GM19468 (cell line): ENCODE measurements around the gene GPR78.
"Not testable (repeated sequence)": the region's sequence is repeated elsewhere in the genome, so short reads cannot be mapped to it uniquely, and the experiment has no call there.

Experiments used
- ATAC-seq: cut with Tn5 transposase; IDR thresholded peaks from one replicate; pipeline ENCODE4 v1.9.1; 2021; ENCODE audit warnings: mild to moderate bottlenecking, moderate library complexity, moderate number of reproducible peaks; ENCODE audit not compliant: unreplicated experiment; ENCODE audit errors: extremely low read depth

GPR78 gene

DNA sequence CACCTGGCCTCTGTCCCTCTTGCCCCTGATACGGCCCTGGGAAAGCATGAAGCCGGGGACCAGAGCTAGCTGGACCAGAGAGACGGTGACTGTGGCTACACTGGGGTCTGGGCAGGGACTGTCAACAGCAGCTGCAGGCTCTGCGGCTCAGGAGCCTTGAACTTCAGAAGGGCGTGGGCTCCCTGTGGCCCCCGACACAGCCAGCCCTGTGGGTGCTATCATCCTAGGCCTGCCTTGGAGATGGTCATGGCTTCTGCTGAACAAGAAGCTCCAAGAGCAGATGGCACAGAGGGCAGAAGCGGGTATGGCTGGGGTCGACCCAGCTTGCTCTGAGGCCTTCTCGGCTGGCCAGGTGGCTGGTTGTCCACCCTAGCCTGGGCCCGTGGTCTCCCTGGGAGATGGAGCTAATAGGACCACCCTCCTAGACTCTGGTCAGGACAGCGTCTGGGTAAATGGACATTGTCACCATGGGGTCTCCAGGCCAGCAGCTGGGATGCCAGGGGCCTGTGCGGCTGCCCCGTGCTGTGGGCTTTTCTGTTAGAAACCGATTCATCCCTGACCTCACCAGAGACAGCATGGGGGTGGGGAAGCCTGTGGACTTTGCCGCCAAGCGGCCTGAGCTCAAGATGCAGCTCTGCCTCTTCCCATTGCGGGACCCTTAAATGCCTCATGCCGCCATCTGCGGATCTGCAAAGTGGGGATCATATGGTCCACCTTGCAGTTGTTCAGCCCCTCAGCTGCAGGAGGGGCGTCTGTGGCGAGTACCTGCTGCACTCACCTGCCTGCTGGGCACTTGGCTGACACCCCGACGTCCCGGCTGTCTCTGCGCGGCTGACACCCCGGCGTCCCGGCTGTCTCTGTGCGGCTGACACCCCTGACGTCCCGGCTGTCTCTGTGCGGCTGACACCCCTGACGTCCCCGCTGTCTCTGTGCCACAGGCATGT lies 33.5 kb downstream of the GPR78 start:
- ATAC-seq = no peak

DNA sequence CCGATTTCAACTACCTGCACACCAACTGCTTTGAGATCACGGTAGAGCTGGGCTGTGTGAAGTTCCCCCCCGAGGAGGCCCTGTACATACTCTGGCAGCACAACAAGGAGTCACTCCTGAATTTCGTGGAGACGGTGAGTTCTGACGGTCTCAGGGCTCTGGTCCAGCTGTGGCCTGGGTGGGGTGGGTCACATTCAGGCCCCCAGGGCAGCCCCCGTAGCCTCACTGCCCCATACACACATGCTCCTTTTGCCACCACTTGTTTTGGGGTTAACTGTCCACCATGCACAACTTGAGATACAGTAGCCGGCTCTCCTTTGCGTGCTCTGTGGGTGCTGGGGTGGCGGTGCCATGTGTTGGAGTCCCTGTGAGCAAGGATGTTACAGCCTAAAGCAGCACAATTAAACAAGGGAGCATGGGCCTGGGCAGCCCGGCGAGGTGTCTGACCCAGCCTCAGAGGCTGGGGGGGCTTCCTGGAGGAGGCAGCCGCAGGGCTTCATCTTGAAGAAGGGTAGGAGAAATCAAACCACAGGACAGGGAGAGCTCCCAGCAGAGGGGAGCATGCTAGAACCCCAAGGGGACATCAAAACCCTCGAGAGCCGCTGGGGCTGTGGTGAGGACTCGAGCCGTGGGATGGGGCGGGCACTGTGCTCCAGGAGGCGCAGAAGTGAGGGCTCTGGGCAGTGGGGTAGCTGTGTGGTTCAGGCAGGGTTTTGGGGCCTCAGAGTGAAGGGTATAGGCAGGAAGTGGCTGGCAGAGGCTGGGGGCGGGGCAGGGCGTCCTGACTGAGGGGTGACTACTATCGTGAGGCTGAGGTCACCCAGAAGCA lies 34.4 kb downstream of the GPR78 start:
- ATAC-seq = no peak

DNA sequence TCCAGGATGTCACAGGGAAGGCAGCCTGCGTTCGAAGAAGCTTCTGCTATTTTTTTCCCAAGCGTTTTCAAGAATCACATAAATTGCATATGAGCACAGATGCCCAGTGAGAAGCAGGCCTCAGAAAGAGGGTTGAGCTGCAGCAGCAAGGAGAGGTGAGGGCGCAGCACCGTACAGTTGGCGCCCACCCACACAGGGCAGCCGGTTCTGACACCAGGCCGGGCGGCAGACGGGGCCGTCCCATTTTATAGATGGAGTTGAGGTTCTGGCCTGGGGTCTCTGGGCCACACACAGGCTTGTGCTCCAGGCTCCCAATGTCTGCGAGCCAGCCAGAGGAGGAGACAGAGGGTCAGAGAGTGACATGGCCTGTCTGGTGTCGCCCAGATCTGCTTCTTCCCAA lies 35.2 kb downstream of the GPR78 start:
- ATAC-seq = no peak

DNA sequence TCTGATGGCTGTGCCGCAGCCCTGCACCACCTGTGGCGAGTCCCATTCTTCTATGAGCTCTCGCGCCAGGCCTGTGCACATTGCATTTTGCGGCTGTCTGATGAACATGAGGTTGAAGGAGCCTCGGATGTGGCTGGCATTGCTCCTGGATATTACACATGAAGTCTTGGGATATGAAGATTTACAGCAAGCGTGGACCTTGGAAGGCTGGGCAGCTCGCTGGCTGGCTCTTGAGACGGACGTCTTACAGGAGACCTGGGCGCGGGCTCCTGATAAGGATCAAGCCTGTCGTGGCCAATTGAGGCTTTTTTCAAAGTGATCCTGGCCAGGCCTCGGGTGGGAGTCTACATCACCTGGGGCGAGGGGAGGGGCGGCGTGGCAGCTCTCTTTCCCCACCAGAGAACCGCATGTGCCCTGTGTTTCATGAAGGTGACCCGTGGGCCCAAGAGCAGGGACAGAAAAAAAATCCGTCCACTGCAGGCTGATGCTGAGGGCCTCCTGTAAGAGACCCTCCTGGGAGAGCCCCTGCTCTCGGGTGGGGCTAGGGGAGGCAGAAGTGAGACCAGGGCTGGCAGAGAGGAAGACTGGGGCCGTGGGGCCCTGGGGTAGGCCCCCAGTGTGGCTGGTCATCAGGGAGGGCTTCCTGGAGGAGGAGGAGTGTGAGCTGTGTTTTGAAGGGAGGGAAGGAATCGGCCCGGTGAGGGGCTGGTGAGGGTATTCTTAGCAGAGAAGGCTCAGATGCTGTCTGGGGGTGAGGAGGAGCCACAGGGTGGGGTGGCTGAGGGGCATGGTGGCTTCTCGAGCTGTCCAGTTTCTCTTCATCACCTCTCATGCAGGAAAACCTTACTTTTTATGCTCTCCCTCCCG lies 36.0 kb downstream of the GPR78 start:
- no peak for ATAC-seq

DNA sequence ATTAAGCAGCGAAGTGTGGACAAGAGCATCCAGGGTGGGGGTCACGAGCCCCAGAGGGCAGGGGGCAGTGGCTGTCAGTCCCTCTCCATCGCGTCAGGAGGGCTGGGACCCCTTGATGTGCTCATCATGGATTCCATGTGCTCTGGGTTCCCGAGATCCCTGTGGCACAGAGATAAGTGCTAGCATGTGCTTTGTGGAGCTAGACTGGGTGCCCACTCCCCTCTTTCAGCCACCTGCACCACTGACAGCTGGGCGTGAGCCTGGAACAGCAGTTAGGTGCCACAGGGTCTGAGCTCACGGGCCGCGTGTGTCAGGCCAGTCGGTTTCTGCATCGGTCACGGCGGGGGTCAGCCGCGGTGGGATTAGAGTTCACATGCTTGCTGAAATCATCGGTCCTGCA lies 36.6 kb downstream of the GPR78 start:
- ATAC-seq = no peak

DNA sequence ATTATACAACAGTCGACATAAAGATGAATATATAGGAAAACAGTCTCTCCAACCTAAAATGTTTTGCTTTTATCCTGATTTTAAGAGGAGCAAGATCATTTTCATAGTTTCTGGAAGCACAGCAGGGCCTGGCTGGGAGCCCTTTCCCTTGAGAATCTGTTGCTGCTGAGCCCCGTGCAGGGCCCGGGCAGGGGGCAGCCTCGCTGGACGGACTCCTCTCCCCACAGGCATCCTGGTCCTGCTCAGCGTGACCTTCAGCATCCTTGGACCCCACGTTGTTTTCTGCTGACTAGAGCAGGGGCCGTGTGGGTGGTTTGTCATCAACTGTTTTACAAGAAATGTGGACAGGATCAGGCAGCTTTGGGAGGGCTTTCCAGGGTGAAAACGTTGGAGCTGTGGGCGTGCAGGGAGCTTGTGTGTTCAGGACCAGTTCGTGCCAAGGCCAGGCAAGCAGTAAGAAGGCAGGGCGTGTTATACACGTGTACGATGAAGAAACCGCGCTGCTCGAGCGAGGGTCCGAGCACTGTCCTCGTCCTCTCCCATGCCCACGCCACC lies 37.4 kb downstream of the GPR78 start:
- no peak for ATAC-seq

DNA sequence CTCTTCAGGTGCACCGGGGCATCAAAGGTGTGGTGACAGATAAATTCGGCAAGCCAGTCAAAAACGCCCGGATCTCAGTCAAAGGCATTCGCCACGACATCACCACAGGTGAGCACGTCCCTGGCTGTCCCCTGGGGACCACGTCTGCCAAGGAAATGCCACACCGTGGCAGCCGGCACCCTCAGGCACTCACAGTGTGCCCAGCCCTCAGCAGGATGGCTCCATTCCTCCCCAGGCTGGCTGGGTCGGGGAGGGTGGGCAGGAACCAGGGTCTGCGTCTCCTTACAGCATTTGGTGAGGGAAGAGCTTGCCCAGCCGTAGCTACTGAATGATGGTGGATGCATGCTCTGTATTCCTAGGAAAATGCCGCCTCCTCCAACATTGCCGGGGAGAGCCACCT lies 38.2 kb downstream of the GPR78 start:
- no peak for ATAC-seq

DNA sequence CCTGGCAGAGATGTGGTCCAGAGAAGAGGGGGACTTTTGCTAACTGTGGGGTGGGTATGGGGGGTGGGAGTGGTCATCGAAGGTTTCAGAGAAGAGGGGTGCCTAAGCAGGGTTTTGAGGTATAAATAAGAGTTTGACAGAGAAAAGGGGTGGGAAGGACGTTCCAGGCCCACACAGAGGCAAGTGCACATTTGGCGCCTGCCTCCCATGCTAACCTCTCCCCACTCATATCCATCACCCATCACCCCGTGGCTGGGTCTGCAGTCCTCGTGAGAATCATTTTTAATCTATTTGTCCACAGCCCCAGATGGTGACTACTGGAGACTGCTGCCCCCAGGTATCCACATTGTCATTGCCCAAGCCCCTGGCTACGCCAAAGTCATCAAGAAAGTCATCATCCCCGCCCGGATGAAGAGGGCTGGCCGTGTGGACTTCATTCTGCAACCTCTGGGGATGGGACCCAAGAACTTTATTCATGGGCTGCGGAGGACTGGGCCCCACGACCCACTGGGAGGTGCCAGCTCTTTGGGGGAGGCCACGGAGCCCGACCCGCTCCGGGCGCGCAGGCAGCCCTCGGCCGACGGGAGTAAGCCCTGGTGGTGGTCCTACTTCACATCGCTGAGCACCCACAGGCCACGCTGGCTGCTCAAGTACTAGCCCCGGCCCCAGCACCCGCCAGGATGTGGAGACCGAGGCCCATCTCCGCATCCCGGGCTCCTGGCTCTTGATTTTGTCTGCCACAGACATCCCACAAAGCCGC lies 38.9 kb downstream of the GPR78 start:
- ATAC-seq = no peak

DNA sequence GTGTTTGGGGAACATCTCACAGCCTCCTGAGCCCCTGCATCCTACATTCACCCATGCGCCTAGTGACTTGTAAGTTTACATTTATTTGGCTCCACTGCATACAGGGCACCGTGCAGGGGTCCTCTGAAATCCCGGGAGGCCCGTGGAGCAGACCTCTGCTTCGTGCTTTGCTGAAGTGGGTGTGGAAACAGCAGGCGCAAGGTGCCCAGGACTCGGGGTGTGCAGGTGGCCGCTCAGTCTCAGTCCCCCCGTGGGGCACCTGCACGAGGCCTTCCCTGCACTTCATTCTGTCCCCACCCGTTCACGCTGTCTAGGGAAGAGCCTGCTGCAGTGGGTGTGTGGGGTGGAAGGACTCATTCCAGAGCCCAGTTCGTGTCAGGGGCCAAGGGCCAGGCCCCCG lies 40.9 kb downstream of the GPR78 start:
- not testable (repeated sequence) for ATAC-seq

DNA sequence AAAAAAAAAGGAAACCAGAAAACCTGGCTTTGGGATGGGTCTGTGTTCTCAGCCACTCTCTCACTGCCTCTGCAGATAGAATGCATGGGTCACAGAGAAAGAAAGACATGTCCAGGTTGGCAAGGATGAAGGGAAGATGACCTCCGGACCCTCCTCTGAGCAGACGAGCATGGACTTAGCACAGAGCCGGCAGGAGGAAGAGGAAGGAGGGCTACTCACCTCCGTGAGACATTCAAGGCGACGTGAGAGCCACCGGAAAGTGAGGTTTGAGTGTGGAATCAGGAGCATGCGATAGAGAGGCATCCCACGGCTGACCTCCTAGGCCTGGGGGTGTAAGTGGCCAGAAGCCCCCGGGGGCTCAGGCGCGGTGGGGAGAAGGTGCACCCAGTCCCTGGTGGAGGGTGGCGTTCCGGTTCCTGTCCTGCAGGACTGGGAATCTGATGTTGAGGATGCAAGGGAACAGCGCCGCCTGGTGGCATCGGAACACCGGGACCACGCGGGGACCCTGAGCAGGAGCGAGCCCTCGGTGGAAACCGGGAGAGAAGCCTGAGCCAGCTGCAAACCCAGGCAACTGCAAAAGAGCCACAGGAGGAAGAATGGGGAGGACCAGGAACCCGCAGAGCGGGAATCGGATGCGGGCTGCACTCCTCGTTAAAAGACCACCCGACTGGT lies 44.5 kb downstream of the GPR78 start:
- ATAC-seq = not testable (repeated sequence)

DNA sequence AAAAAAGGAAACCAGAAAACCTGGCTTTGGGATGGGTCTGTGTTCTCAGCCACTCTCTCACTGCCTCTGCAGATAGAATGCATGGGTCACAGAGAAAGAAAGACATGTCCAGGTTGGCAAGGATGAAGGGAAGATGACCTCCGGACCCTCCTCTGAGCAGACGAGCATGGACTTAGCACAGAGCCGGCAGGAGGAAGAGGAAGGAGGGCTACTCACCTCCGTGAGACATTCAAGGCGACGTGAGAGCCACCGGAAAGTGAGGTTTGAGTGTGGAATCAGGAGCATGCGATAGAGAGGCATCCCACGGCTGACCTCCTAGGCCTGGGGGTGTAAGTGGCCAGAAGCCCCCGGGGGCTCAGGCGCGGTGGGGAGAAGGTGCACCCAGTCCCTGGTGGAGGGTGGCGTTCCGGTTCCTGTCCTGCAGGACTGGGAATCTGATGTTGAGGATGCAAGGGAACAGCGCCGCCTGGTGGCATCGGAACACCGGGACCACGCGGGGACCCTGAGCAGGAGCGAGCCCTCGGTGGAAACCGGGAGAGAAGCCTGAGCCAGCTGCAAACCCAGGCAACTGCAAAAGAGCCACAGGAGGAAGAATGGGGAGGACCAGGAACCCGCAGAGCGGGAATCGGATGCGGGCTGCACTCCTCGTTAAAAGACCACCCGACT lies 50.2 kb downstream of the GPR78 start:
- ATAC-seq = not testable (repeated sequence)

DNA sequence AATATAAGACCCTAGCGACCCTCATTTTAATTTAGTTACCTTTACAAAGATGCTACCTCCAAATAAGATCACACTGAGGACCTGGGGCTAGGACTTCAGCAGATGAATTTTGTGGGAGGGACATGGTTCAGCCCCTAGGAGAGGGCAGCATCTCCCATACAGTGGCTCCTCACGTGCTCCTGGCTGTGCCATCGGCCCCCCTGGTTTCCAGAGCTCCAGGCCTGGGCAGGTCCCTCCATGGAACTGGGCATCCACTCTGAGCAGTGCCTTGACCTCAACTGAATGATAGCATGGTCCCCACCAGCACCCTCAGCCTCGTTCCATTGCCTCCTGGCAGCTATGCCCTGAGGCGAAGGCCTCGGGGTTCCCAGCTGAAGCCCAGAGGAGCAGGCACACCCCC lies 51.7 kb downstream of the GPR78 start:
- ATAC-seq = not testable (repeated sequence)

DNA sequence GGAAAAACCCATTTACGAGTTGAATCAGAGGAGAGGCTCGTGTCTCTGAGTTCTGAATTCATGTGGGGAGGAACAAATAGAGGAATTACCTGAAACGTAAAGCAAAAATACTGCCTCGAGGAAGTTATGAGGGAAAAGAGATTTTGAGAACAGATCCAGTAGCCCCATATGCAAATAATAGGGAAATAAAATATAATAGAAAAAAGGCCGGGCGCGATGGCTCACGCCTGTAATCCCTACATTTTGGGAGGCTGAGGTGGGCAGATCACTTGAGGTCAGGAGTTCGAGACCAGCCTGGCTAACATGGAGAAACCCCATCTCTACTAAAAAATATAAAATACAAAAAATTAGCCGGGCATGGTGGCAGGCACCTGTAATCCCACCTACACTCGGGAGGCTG lies 54.6 kb downstream of the GPR78 start:
- not testable (repeated sequence) for ATAC-seq

DNA sequence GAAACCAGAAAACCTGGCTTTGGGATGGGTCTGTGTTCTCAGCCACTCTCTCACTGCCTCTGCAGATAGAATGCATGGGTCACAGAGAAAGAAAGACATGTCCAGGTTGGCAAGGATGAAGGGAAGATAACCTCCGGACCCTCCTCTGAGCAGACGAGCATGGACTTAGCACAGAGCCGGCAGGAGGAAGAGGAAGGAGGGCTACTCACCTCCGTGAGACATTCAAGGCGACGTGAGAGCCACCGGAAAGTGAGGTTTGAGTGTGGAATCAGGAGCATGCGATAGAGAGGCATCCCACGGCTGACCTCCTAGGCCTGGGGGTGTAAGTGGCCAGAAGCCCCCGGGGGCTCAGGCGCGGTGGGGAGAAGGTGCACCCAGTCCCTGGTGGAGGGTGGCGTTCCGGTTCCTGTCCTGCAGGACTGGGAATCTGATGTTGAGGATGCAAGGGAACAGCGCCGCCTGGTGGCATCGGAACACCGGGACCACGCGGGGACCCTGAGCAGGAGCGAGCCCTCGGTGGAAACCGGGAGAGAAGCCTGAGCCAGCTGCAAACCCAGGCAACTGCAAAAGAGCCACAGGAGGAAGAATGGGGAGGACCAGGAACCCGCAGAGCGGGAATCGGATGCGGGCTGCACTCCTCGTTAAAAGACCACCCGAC lies 55.8 kb downstream of the GPR78 start:
- ATAC-seq = not testable (repeated sequence)
